Natural killer cell (primary cell): ENCODE measurements around the gene AP1M2. TPM values are rescaled to one million over a fixed set of nuclear protein-coding genes. Genes with fewer than 3 reads are reported as not detected.

Source experiments
- ATAC-seq, 3 donors: fragments of 150-1000 bp in 2 of 3; fragments of 200-7000 bp in 1 of 3; cut with Tn5 transposase; 1 replicate in 1 of 3; 2 replicates in 2 of 3; pipeline ENCODE4 v1.10.0; 2021; ENCODE audit warnings: mild to moderate bottlenecking in 2 of 3, moderate library complexity in 2 of 3
- DNase-seq, 2 donors: peaks; one replicate each; pipeline versions ENCODE4 v3.0.0 to v3.0.0-alpha.2; 2013 to 2021; ENCODE audit warnings: mixed read lengths in 1 of 2
- H3K27ac ChIP-seq: one replicate; pipeline ENCODE4 v1.5.1; 2013; ENCODE audit warnings: mild to moderate bottlenecking, low read length
- H3K27me3 ChIP-seq: one replicate; pipeline ENCODE4 v1.6.1; 2013; ENCODE audit warnings: low read length; ENCODE audit not compliant: control insufficient read depth, insufficient read depth
- H3K36me3 ChIP-seq: one replicate; pipeline ENCODE4 v1.6.1; 2013; ENCODE audit warnings: low read length; ENCODE audit not compliant: control insufficient read depth, insufficient read depth
- H3K4me1 ChIP-seq: one replicate; pipeline ENCODE4 v1.6.1; 2013; ENCODE audit warnings: low read length; ENCODE audit not compliant: control insufficient read depth, insufficient read depth
- H3K4me3 ChIP-seq: one replicate; pipeline ENCODE4 v1.5.1; 2013; ENCODE audit warnings: low read length
- H3K9me3 ChIP-seq: one replicate; pipeline ENCODE4 v1.6.1; 2013; ENCODE audit warnings: low read length; ENCODE audit not compliant: control insufficient read depth, insufficient read depth
- H3K27ac Mint-ChIP-seq, 2 donors: one replicate each; pipeline ENCODE4 v1.8.0; 2022; ENCODE audit warnings: mild to moderate bottlenecking in 2 of 2, mixed read lengths in 2 of 2, moderate library complexity in 1 of 2
- H3K27me3 Mint-ChIP-seq, 2 donors: one replicate each; pipeline ENCODE4 v1.8.0; 2022; ENCODE audit warnings: low read depth in 2 of 2, mixed read lengths in 2 of 2
- H3K36me3 Mint-ChIP-seq: one replicate; pipeline ENCODE4 v1.8.0; 2022; ENCODE audit warnings: mixed read lengths
- H3K4me1 Mint-ChIP-seq, 2 donors: one replicate each; pipeline ENCODE4 v1.8.0; 2022; ENCODE audit warnings: mixed read lengths in 2 of 2
- H3K4me3 Mint-ChIP-seq: one replicate; pipeline ENCODE4 v1.8.0; 2022; ENCODE audit warnings: mild to moderate bottlenecking, moderate library complexity, mixed read lengths
- H3K9me3 Mint-ChIP-seq, 2 donors: one replicate each; pipeline ENCODE4 v1.8.0; 2022; ENCODE audit warnings: mixed read lengths in 2 of 2
- WGBS: methylation state at CpG from one replicate; pipeline ENCODE4 v1.1.7; 2013; ENCODE audit warnings: missing lambda C conversion rate; ENCODE audit not compliant: insufficient coverage; 5-methylcytosine and 5-hydroxymethylcytosine counted together
- intact Hi-C: fragments of 100-400 bp; cut with micrococcal nuclease; formaldehyde crosslinking; loops from one replicate; pipeline ENCODE4 v1.14.2; 2022
- total RNA-seq, 4 donors: library from RNA; stranded (reverse); fragments of 120-200 nt in 1 of 4; gene quantifications; one replicate each; pipeline versions ENCODE4 v1.2.3 to v1.2.4, GENCODE V29; 2013 to 2022
- TF ChIP-seq, protein P1 (sequence below): fragments of 200-600 bp; IDR thresholded peaks from one replicate; pipeline ENCODE4 v1.8.0; 2022; ENCODE audit warnings: antibody characterized with exemption

AP1M2 gene
- total RNA-seq, 3 donors from 2014 or later (not counting 1 experiment from before 2014, with no cell fraction given), result 1.3 TPM; not detected in 2

DNA sequence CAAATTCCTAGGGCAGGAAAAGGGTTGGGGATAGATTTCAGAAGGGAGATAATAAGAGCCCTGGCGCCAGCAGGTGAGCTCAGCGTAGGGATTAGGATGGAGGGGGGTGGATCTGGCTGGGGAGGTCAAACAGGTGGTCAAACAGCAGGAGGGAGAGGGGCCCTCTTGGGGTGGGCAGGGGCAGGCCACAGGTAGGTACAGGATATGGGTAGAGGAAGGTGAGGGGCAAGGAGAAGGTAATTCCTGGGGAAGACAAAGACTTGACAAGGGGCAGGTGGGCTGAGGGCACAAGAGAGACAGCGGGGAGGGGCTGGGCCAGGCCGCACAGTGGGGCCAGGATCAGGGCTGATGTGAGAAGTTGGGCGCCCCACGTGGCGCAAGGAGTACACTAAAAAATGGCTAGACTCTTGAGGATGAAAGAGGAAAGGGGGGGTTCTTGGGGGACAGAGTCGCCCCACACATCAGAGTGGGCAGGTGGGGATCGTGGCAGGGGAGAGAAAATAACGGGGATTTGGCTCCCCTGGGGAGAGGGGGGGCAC, 22.0 kb downstream of the AP1M2 start:
- H3K27ac Mint-ChIP-seq, result peak overlapping the region; percentile 93 to 100
- peak in 1 of 2 donors; percentile 79 for DNase-seq

DNA sequence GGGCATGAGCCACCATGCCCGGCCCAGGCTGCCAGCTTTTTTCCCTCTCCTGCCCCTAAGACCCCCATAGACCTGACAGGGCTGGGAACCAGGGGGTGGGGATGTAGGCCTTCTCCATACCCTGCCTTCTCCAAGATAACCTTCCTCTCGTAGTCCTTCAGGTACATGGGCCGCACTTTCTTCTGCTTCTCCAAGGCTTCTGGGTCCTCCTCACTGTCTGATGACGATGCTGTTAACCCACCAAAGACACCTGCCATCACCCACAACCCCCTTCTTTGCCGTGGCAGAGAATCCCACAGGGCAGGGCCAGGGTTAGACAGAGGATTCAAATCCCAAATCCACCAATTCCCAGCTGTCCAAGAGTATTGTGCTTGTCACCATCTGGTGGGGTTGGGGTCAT, 24.5 kb downstream of the AP1M2 start:
- Histone ChIP-seq H3K9me3 (no peaks in the 10 kb centered on the region), H3K4me3 (no peak overlapping the region), H3K27me3 (no peaks in the 10 kb centered on the region), H3K4me1 (peaks cover 33% of the 10 kb centered on the region), H3K36me3 (peaks cover 45% of the 10 kb centered on the region), H3K27ac (no peak overlapping the region)
- Mint-ChIP-seq H3K27ac (no peak overlapping the region), H3K4me1 (peaks cover 32 to 45% of the 10 kb centered on the region in 2 donors), H3K27me3 (no peaks in the 10 kb centered on the region), H3K9me3 (no peaks in the 10 kb centered on the region), H3K36me3 (no peaks in the 10 kb centered on the region), H3K4me3 (no peak overlapping the region)
- intact Hi-C loops, result no loop called here
- TF ChIP-seq, protein P1, sequence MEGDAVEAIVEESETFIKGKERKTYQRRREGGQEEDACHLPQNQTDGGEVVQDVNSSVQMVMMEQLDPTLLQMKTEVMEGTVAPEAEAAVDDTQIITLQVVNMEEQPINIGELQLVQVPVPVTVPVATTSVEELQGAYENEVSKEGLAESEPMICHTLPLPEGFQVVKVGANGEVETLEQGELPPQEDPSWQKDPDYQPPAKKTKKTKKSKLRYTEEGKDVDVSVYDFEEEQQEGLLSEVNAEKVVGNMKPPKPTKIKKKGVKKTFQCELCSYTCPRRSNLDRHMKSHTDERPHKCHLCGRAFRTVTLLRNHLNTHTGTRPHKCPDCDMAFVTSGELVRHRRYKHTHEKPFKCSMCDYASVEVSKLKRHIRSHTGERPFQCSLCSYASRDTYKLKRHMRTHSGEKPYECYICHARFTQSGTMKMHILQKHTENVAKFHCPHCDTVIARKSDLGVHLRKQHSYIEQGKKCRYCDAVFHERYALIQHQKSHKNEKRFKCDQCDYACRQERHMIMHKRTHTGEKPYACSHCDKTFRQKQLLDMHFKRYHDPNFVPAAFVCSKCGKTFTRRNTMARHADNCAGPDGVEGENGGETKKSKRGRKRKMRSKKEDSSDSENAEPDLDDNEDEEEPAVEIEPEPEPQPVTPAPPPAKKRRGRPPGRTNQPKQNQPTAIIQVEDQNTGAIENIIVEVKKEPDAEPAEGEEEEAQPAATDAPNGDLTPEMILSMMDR, result no peak
- no peak for ATAC-seq
- DNase-seq, result no peak
- 96% methylated on average over 4 of the region's 5 CpGs for WGBS

More for the DNA sequence above, 22.0 kb downstream of the AP1M2 start:
- Mint-ChIP-seq H3K4me1 (peaks cover 47 to 59% of the 10 kb centered on the region in 2 donors), H3K9me3 (no peaks in the 10 kb centered on the region), H3K4me3 (peak overlapping the region; percentile 96), H3K36me3 (no peaks in the 10 kb centered on the region), H3K27me3 (no peaks in the 10 kb centered on the region)
- Histone ChIP-seq H3K4me1 (peaks cover 40% of the 10 kb centered on the region), H3K27me3 (no peaks in the 10 kb centered on the region), H3K9me3 (no peaks in the 10 kb centered on the region), H3K36me3 (peaks cover 23% of the 10 kb centered on the region), H3K4me3 (peak overlapping the region; percentile 99), H3K27ac (peak overlapping the region; percentile 93)
- intact Hi-C loops, result loop anchor here (5.0 kb wide), 2 partner anchors 87 to 133 kb away; partner anchors contain the start of gene ILF3
- peak in 1 of 3 donors; percentile 1 for ATAC-seq
- WGBS, result 12% methylated on average over 10 of the region's 10 CpGs
- TF ChIP-seq, protein P1, result no peak

DNA sequence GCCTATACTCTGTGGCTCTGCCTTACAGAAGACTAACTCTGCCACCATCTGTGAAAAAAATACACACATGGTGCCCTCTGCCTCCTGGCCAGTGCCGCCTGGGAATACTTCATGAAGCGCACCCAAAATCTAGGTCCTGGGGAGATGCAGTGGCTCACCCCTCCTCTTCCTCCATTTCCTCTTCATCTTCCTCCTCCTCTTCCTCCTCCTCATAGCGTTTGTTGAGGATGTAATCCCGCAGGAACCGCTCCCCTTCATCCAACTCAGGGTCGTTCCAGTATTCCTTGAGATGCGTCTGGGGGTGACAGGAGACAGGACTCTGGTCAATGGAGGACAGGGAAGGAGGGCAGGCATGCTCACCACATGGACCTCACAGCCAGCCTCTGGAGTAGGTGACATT, 27.0 kb downstream of the AP1M2 start:
- Histone ChIP-seq H3K36me3 (peaks cover 61% of the 10 kb centered on the region), H3K4me1 (peaks cover 33% of the 10 kb centered on the region), H3K27ac (no peak overlapping the region), H3K27me3 (no peaks in the 10 kb centered on the region), H3K9me3 (no peaks in the 10 kb centered on the region), H3K4me3 (no peak overlapping the region)
- H3K36me3 Mint-ChIP-seq, result no peaks in the 10 kb centered on the region
- H3K9me3 Mint-ChIP-seq, result no peaks in the 10 kb centered on the region
- peaks cover 8 to 29% of the 10 kb centered on the region in 2 donors for H3K4me1 Mint-ChIP-seq
- no peak for DNase-seq
- no peaks in the 10 kb centered on the region for H3K27me3 Mint-ChIP-seq
- ATAC-seq, result no peak
- WGBS, result 90% methylated on average over 5 of the region's 7 CpGs
- TF ChIP-seq, protein P1, result no peak
- no peak overlapping the region for H3K4me3 Mint-ChIP-seq
- no peak overlapping the region for H3K27ac Mint-ChIP-seq
- intact Hi-C loops, result no loop called here
